Colonic mucosa (tissue), 4 donors: ENCODE data around the gene PRR5L. TPM values are rescaled to one million over a fixed set of nuclear protein-coding genes. Genes with fewer than 3 reads are reported as not detected.
A peak's percentile ranks its signal among the peaks of the same experiment; 100 is the strongest.

Source experiments
- DNase-seq: peaks from one replicate; pipeline ENCODE4 v3.0.0-alpha.2; 2020
- H3K27ac ChIP-seq: fragments of 200-600 bp; one replicate; pipeline ENCODE4 v1.8.0; 2021
- H3K27me3 ChIP-seq: fragments of 200-600 bp; one replicate; pipeline ENCODE4 v1.8.0; 2021
- H3K36me3 ChIP-seq: fragments of 200-600 bp; one replicate; pipeline ENCODE4 v1.8.0; 2021
- H3K4me1 ChIP-seq: fragments of 200-600 bp; one replicate; pipeline ENCODE4 v1.8.0; 2021; ENCODE audit warnings: mild to moderate bottlenecking
- H3K4me3 ChIP-seq: fragments of 200-600 bp; one replicate; pipeline ENCODE4 v1.8.0; 2021
- H3K9ac ChIP-seq, 2 donors: one replicate each; pipeline ENCODE4 v1.7.0; 2013; ENCODE audit warnings: control low read depth in 2 of 2, low read depth in 2 of 2, low read length in 2 of 2
- H3K9me3 ChIP-seq: fragments of 200-600 bp; one replicate; pipeline ENCODE4 v1.8.0; 2021
- CTCF ChIP-seq: fragments of 200-600 bp; IDR thresholded peaks from one replicate; pipeline ENCODE4 v1.8.0; 2022; ENCODE audit warnings: antibody characterized with exemption, mild to moderate bottlenecking
- intact Hi-C: fragments of 100-400 bp; cut with DNase I; formaldehyde crosslinking; loops from one replicate; pipeline ENCODE4 v1.14.1; 2022
- total RNA-seq, 2 donors: library from RNA; stranded (reverse); fragmentation: NEBNext Ultra II Directional in 1 of 2; extraction: Animal tissue kit (Norgen Biotek cat#: 25700) in 1 of 2; gene quantifications; one replicate each; pipeline ENCODE4 v1.2.1, GENCODE V29; 2021
- donor health status: healthy.
- donor health status: DM: no; HTN: no; CAD: no.
- donor health status: DM: no; HTN: no; CAD: no.

PRR5L gene
- total RNA-seq, 2 donors from 2014 or later: 80.9 to 169 TPM

GRCh38 chr11:36339888-36340287 is 43.8 kb downstream of the PRR5L start:
- Histone ChIP-seq H3K9ac (no peak overlapping the region), H3K4me3 (no peak overlapping the region), H3K27me3 (no peaks in the 10 kb centered on the region), H3K4me1 (no peaks in the 10 kb centered on the region), H3K27ac (no peak overlapping the region), H3K36me3 (no peaks in the 10 kb centered on the region), H3K9me3 (no peaks in the 10 kb centered on the region)
- no peak for TF ChIP-seq CTCF
- intact Hi-C loops: no loop called here
- DNase-seq: no peak

GRCh38 chr11:36340897-36341296 is 44.8 kb downstream of the PRR5L start:
- Histone ChIP-seq H3K36me3 (no peaks in the 10 kb centered on the region), H3K4me1 (no peaks in the 10 kb centered on the region), H3K27me3 (no peaks in the 10 kb centered on the region), H3K27ac (no peak overlapping the region), H3K9ac (no peak overlapping the region), H3K9me3 (no peaks in the 10 kb centered on the region), H3K4me3 (no peak overlapping the region)
- DNase-seq: no peak
- TF ChIP-seq CTCF: no peak
- intact Hi-C loops: no loop called here

- no peaks in the 10 kb centered on the region for H3K27me3 ChIP-seq
- H3K4me1 ChIP-seq: no peaks in the 10 kb centered on the region
- TF ChIP-seq CTCF: no peak
- intact Hi-C loops: no loop called here
- H3K27ac ChIP-seq: no peak overlapping the region
- no peak overlapping the region for H3K4me3 ChIP-seq
- no peaks in the 10 kb centered on the region for H3K9me3 ChIP-seq
- no peak overlapping the region for H3K9ac ChIP-seq
- no peaks in the 10 kb centered on the region for H3K36me3 ChIP-seq
- DNase-seq: no peak
Measured at GRCh38 chr11:36341915-36342314, 45.8 kb downstream of the PRR5L start.

- no peaks in the 10 kb centered on the region for H3K27me3 ChIP-seq
- no peaks in the 10 kb centered on the region for H3K9me3 ChIP-seq
- no peaks in the 10 kb centered on the region for H3K36me3 ChIP-seq
- no peak overlapping the region for H3K27ac ChIP-seq
- intact Hi-C loops: no loop called here
- no peak overlapping the region for H3K9ac ChIP-seq
- no peak overlapping the region for H3K4me3 ChIP-seq
- TF ChIP-seq CTCF: no peak
- no peak for DNase-seq
- no peaks in the 10 kb centered on the region for H3K4me1 ChIP-seq
Measured at GRCh38 chr11:36342327-36342726, 46.2 kb downstream of the PRR5L start.

- Histone ChIP-seq H3K9ac (no peak overlapping the region), H3K27me3 (no peaks in the 10 kb centered on the region), H3K9me3 (no peaks in the 10 kb centered on the region), H3K4me3 (no peak overlapping the region), H3K4me1 (no peaks in the 10 kb centered on the region), H3K36me3 (no peaks in the 10 kb centered on the region), H3K27ac (no peak overlapping the region)
- TF ChIP-seq CTCF: no peak
- intact Hi-C loops: no loop called here
- DNase-seq: no peak
Measured at GRCh38 chr11:36343436-36343835, 47.3 kb downstream of the PRR5L start.

GRCh38 chr11:36345084-36345511 is 49.0 kb downstream of the PRR5L start:
- H3K4me3 ChIP-seq: no peak overlapping the region
- peak overlapping the region; percentile 91 for H3K27ac ChIP-seq
- no peak for TF ChIP-seq CTCF
- H3K36me3 ChIP-seq: no peaks in the 10 kb centered on the region
- DNase-seq: peak; percentile 81
- H3K4me1 ChIP-seq: no peaks in the 10 kb centered on the region
- no peaks in the 10 kb centered on the region for H3K9me3 ChIP-seq
- H3K9ac ChIP-seq: peak overlapping the region in 1 of 2 donors; percentile 82
- intact Hi-C loops: no loop called here
- H3K27me3 ChIP-seq: no peaks in the 10 kb centered on the region
